Activated CD4-positive, alpha-beta memory T cell treated with anti-CD3 and anti-CD28 coated beads for 36 hours (primary cell): ENCODE measurements around the gene RBP7. TPM values are rescaled to one million over a fixed set of nuclear protein-coding genes. Genes with fewer than 3 reads are reported as not detected.

Experiments
- CTCF ChIA-PET: fragments of 350-600 bp; sonication (Branson Sonifier 250); formaldehyde crosslinking; loops from one replicate; lab custom pipeline; 2021; ENCODE audit warnings: antibody characterized with exemption, inconsistent platforms; lab: Charles Lee
- POLR2A ChIA-PET: fragments of 350-600 bp; sonication (Branson Sonifier 250); formaldehyde crosslinking; loops from one replicate; lab custom pipeline; 2021; ENCODE audit warnings: antibody characterized with exemption; lab: Charles Lee
- DNase-seq: peaks from one replicate; pipeline ENCODE4 v3.0.0-alpha.2; 2020
- H3K27ac Mint-ChIP-seq: one replicate; pipeline ENCODE4 v1.8.0; 2021; ENCODE audit warnings: mixed read lengths
- H3K27me3 Mint-ChIP-seq: one replicate; pipeline ENCODE4 v1.8.0; 2021; ENCODE audit warnings: mixed read lengths
- H3K36me3 Mint-ChIP-seq: one replicate; pipeline ENCODE4 v1.8.0; 2021; ENCODE audit warnings: mixed read lengths
- H3K4me1 Mint-ChIP-seq: one replicate; pipeline ENCODE4 v1.8.0; 2021; ENCODE audit warnings: low read depth, mixed read lengths
- H3K4me3 Mint-ChIP-seq: one replicate; pipeline ENCODE4 v1.8.0; 2021; ENCODE audit warnings: mild to moderate bottlenecking, mixed read lengths
- H3K9me3 Mint-ChIP-seq: one replicate; pipeline ENCODE4 v1.8.0; 2021; ENCODE audit warnings: mixed read lengths
- intact Hi-C: fragments of 100-400 bp; cut with micrococcal nuclease; formaldehyde crosslinking; loops from one replicate; pipeline ENCODE4 v1.15.1; 2023
- total RNA-seq, 2 experiments: library from RNA; stranded (reverse); gene quantifications; one replicate each; pipeline ENCODE4 v1.2.3, GENCODE V29; 2021

The RBP7 gene
- total RNA-seq, 2 experiments from 2014 or later = not detected

- POLR2A ChIA-PET = interaction anchor here (1.6 kb wide), 1 partner anchor 91 kb away, joined by 6 read pairs; the partner anchor contains the start of genes LZIC and NMNAT1
- CTCF ChIA-PET = interaction anchor here (0.8 to 2.0 kb wide), 4 partner anchors 69 to 119 kb away, joined by 3 to 6 read pairs (median 4); partner anchors contain the start of genes LZIC and NMNAT1
- H3K27me3 Mint-ChIP-seq = no peaks in the 10 kb centered on the region
- H3K4me3 Mint-ChIP-seq = peak overlapping the region; percentile 95
- H3K36me3 Mint-ChIP-seq = peaks cover 2% of the 10 kb centered on the region
- H3K9me3 Mint-ChIP-seq = no peaks in the 10 kb centered on the region
- H3K27ac Mint-ChIP-seq = peak overlapping the region; percentile 89
- H3K4me1 Mint-ChIP-seq = peaks cover 23% of the 10 kb centered on the region
- DNase-seq = no peak
- intact Hi-C loops = loop anchor here (1.0 to 2.0 kb wide), 6 partner anchors 90 to 397 kb away; partner anchors contain the start of genes CENPS, LZIC, NMNAT1 and PGD
These were observed 36.4 kb downstream of the RBP7 start for GRCh38 chr1:10033359-10033845.

GRCh38 chr1:10042746-10043145 is 45.7 kb downstream of the RBP7 start:
- ChIA-PET CTCF (no interaction called here), POLR2A (no interaction called here)
- Mint-ChIP-seq H3K27me3 (no peaks in the 10 kb centered on the region), H3K4me1 (peaks cover 29% of the 10 kb centered on the region), H3K4me3 (no peak overlapping the region), H3K36me3 (peaks cover 5% of the 10 kb centered on the region), H3K9me3 (no peaks in the 10 kb centered on the region), H3K27ac (no peak overlapping the region)
- intact Hi-C loops = no loop called here
- no peak for DNase-seq

DNA sequence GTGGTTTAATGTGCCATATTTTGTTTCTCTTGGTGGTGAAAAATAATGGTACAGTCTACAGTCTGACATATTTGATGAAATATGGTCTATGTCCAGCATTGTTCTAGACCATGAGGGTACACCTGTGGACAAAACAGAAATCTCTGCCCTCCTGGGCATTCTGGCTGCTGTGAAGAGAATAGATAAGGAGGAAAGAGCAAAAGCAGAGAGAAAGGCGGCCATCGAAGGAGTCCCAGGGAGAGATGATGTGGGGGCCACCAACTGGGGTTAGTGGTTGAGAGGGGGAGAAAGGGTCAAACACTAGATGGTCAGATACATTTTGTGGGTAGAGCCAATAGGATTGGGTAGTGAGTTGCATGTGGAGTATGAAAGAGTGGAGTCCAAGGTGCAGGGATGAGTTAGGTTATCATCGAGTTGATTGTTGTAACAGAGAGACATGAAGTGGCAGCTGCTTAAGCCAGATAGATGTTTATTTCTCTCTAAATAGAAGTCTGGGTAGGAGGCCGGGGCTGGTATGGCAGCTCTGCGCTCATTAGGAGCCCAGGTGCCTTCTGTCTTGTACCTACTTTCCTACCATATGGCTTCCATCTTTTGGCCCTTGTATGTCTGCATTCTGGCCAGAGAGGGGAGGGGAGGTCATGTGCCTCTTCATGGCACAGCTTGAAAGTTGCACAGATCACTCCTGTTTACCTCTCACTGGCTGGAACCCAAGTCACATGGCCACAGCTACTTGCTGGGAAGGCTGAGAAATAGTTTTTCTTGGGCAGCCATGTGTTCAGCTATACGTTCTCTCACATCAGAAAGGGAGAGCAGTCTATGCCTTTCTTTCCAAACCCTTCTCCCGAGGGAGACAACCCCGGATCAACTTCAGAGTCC is 48.7 kb downstream of the RBP7 start:
- H3K4me3 Mint-ChIP-seq = no peak overlapping the region
- H3K27me3 Mint-ChIP-seq = no peaks in the 10 kb centered on the region
- POLR2A ChIA-PET = no interaction called here
- DNase-seq = no peak
- CTCF ChIA-PET = interaction anchor here (0.8 to 1.8 kb wide), 2 partner anchors 96 to 178 kb away, joined by 3 to 5 read pairs; no protein-coding TSS in a partner anchor
- no peaks in the 10 kb centered on the region for H3K9me3 Mint-ChIP-seq
- H3K27ac Mint-ChIP-seq = no peak overlapping the region
- intact Hi-C loops = no loop called here
- peaks cover 29% of the 10 kb centered on the region for H3K4me1 Mint-ChIP-seq
- H3K36me3 Mint-ChIP-seq = peaks cover 11% of the 10 kb centered on the region

GRCh38 chr1:10046356-10047085 is 49.5 kb downstream of the RBP7 start:
- H3K27ac Mint-ChIP-seq = no peak overlapping the region
- no peak overlapping the region for H3K4me3 Mint-ChIP-seq
- peaks cover 10% of the 10 kb centered on the region for H3K36me3 Mint-ChIP-seq
- ChIA-PET POLR2A (interaction anchor here (1.0 kb wide), 1 partner anchor 25 kb away, joined by 3 read pairs; no protein-coding TSS in a partner anchor), CTCF (interaction anchor here (0.6 to 1.8 kb wide), 3 partner anchors 97 to 178 kb away, joined by 3 to 5 read pairs (median 3); no protein-coding TSS in a partner anchor)
- intact Hi-C loops = no loop called here
- no peaks in the 10 kb centered on the region for H3K9me3 Mint-ChIP-seq
- peaks cover 29% of the 10 kb centered on the region for H3K4me1 Mint-ChIP-seq
- H3K27me3 Mint-ChIP-seq = no peaks in the 10 kb centered on the region
- DNase-seq = no peak

- H3K4me1 Mint-ChIP-seq = peaks cover 25% of the 10 kb centered on the region
- H3K27ac Mint-ChIP-seq = no peak overlapping the region
- no peak overlapping the region for H3K4me3 Mint-ChIP-seq
- no peak for DNase-seq
- POLR2A ChIA-PET = no interaction called here
- H3K27me3 Mint-ChIP-seq = no peaks in the 10 kb centered on the region
- no peaks in the 10 kb centered on the region for H3K9me3 Mint-ChIP-seq
- H3K36me3 Mint-ChIP-seq = peaks cover 8% of the 10 kb centered on the region
- CTCF ChIA-PET = no interaction called here
- intact Hi-C loops = no loop called here
These were observed 51.6 kb downstream of the RBP7 start for GRCh38 chr1:10048601-10049000.

- H3K9me3 Mint-ChIP-seq = no peaks in the 10 kb centered on the region
- H3K27me3 Mint-ChIP-seq = no peaks in the 10 kb centered on the region
- peaks cover 19% of the 10 kb centered on the region for H3K4me1 Mint-ChIP-seq
- intact Hi-C loops = no loop called here
- H3K36me3 Mint-ChIP-seq = peaks cover 9% of the 10 kb centered on the region
- CTCF ChIA-PET = no interaction called here
- no peak overlapping the region for H3K4me3 Mint-ChIP-seq
- no peak overlapping the region for H3K27ac Mint-ChIP-seq
- POLR2A ChIA-PET = no interaction called here
- DNase-seq = no peak
These were observed 53.6 kb downstream of the RBP7 start for GRCh38 chr1:10050611-10051010.

- peaks cover 9% of the 10 kb centered on the region for H3K36me3 Mint-ChIP-seq
- no peak overlapping the region for H3K27ac Mint-ChIP-seq
- no peak overlapping the region for H3K4me3 Mint-ChIP-seq
- no peaks in the 10 kb centered on the region for H3K9me3 Mint-ChIP-seq
- intact Hi-C loops = no loop called here
- POLR2A ChIA-PET = no interaction called here
- no peaks in the 10 kb centered on the region for H3K27me3 Mint-ChIP-seq
- H3K4me1 Mint-ChIP-seq = peaks cover 15% of the 10 kb centered on the region
- DNase-seq = no peak
- CTCF ChIA-PET = no interaction called here
These were observed 54.6 kb downstream of the RBP7 start for GRCh38 chr1:10051656-10052055.

DNA sequence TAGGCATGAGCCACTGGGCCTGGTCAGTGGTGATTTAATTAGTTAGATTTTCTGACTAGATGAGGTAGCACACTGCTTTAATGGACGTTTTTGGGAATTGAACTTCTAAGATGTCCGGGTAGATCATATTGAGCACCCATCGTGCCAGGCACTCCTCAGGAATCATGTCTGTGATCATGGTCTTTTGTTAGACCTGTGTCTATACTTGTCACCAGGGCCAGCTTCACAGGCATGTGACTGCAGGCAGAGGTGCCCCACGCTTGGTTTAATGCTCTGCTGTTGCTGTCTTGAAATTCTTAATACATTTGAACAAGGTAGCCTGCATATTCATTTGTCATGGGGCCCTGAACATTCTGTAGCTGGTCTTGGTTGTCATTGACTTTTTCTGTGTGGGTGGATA is 55.3 kb downstream of the RBP7 start:
- no peaks in the 10 kb centered on the region for H3K9me3 Mint-ChIP-seq
- H3K27me3 Mint-ChIP-seq = no peaks in the 10 kb centered on the region
- H3K27ac Mint-ChIP-seq = no peak overlapping the region
- intact Hi-C loops = no loop called here
- POLR2A ChIA-PET = no interaction called here
- no peak overlapping the region for H3K4me3 Mint-ChIP-seq
- CTCF ChIA-PET = no interaction called here
- DNase-seq = no peak
- H3K36me3 Mint-ChIP-seq = peaks cover 9% of the 10 kb centered on the region
- peaks cover 11% of the 10 kb centered on the region for H3K4me1 Mint-ChIP-seq

DNA sequence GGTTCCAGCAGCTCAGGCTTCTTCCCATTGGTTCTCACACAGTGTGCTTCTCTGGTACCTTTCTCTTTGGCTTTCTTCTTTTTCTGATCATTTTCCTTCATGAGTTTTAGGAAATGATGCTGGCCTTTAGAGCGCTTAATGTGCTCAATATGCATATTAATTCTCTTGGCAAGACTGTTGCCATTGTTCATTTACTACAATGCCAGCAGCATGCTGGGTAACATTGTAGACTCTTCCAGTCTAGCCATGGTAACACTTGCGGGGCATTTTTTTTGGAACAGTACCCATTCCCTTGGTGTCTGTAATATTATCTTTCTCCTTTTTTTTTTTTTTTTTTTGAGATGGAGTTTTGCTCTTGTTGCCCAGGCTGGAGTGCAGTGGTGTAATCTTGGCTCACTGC is 57.4 kb downstream of the RBP7 start:
- DNase-seq = no peak
- H3K4me3 Mint-ChIP-seq = no peak overlapping the region
- H3K27ac Mint-ChIP-seq = no peak overlapping the region
- no peaks in the 10 kb centered on the region for H3K27me3 Mint-ChIP-seq
- POLR2A ChIA-PET = no interaction called here
- H3K4me1 Mint-ChIP-seq = peaks cover 6% of the 10 kb centered on the region
- CTCF ChIA-PET = no interaction called here
- intact Hi-C loops = no loop called here
- peaks cover 4% of the 10 kb centered on the region for H3K36me3 Mint-ChIP-seq
- no peaks in the 10 kb centered on the region for H3K9me3 Mint-ChIP-seq

DNA sequence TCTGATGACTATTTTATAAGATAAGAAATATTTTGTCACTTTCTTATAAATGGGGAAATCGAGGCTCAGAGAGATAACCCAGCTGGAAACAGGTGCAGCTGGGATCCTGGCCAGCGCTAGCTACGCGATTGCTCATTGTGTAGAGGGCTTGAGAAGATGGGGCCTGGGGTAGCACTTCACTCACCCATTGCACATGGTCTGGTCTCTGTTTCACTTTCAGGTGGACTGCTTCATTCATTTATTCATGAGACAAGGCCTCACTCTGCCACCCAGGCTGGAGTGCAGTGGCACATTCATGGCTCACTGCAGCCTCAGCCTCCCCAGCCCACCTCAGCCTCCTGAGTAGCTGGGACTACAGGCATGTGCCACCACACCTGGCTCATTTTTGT is 59.6 kb downstream of the RBP7 start:
- DNase-seq = no peak
- Mint-ChIP-seq H3K4me1 (peaks cover 6% of the 10 kb centered on the region), H3K36me3 (peaks cover 2% of the 10 kb centered on the region), H3K27ac (no peak overlapping the region), H3K4me3 (no peak overlapping the region), H3K27me3 (no peaks in the 10 kb centered on the region), H3K9me3 (no peaks in the 10 kb centered on the region)
- ChIA-PET CTCF (interaction anchor here (0.7 kb wide), 1 partner anchor 106 kb away, joined by 3 read pairs; no protein-coding TSS in a partner anchor), POLR2A (no interaction called here)
- intact Hi-C loops = no loop called here

DNA sequence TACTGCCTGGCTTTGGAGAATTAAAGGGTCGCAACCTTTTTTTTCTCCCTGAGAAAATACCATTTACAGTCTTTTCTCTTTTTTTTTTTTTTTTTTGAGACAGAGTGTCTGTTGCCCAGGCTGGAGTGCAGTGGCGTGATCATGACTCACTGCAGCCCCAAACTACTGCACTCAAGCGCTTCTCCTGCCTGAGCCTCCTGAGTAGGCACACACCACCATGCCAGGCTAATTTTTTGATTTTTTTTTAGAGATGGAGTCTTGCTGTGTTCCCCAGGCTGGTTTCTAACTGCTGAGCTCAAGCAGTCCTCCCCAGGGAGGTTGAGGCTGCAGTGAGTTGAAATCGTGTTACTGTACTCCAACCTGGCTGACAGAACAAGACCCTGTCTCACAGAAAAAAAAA is 60.3 kb downstream of the RBP7 start:
- no peaks in the 10 kb centered on the region for H3K9me3 Mint-ChIP-seq
- H3K36me3 Mint-ChIP-seq = peaks cover 2% of the 10 kb centered on the region
- intact Hi-C loops = no loop called here
- peaks cover 6% of the 10 kb centered on the region for H3K4me1 Mint-ChIP-seq
- no peak overlapping the region for H3K27ac Mint-ChIP-seq
- POLR2A ChIA-PET = no interaction called here
- CTCF ChIA-PET = no interaction called here
- no peaks in the 10 kb centered on the region for H3K27me3 Mint-ChIP-seq
- H3K4me3 Mint-ChIP-seq = no peak overlapping the region
- DNase-seq = no peak

- intact Hi-C loops = no loop called here
- POLR2A ChIA-PET = no interaction called here
These were observed 60.8 kb downstream of the RBP7 start for GRCh38 chr1:10057796-10058195.

More at GRCh38 chr1:10057796-10058195, 60.8 kb downstream of the RBP7 start:
- no peaks in the 10 kb centered on the region for H3K9me3 Mint-ChIP-seq
- peaks cover 6% of the 10 kb centered on the region for H3K4me1 Mint-ChIP-seq
- peaks cover 1% of the 10 kb centered on the region for H3K36me3 Mint-ChIP-seq
- H3K27me3 Mint-ChIP-seq = no peaks in the 10 kb centered on the region
- H3K27ac Mint-ChIP-seq = no peak overlapping the region
- H3K4me3 Mint-ChIP-seq = no peak overlapping the region
- no peak for DNase-seq
- CTCF ChIA-PET = no interaction called here
